HK-2 (cell line): ENCODE results near the gene MUSK.
"Not testable (repeated sequence)": the region's sequence is repeated elsewhere in the genome, so short reads cannot be mapped to it uniquely, and the experiment has no call there.

Experiments
- DNase-seq: peaks from one replicate; pipeline ENCODE4 v3.0.0-alpha.2; 2018; ENCODE audit not compliant: unreplicated experiment

Gene MUSK

DNA sequence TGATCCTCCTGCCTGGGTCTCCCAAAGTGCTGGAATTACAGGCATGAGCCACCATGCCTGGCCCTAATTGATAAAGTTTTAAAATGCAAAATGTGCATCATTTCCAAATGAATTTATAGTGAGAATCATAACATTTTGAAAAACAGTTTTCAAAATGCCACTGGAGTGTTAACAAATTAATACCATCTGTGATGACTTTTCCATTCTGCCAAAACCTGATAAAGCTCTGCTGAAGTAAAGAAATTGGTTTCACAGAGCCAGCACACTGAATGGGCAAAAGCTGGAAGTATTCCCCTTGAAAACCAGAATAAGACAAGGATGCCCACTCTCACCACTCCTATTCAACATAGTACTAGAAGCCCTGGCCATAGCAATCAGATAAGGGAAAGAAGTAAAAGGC is 89.6 kb downstream of the MUSK start:
- no peak for DNase-seq

DNA sequence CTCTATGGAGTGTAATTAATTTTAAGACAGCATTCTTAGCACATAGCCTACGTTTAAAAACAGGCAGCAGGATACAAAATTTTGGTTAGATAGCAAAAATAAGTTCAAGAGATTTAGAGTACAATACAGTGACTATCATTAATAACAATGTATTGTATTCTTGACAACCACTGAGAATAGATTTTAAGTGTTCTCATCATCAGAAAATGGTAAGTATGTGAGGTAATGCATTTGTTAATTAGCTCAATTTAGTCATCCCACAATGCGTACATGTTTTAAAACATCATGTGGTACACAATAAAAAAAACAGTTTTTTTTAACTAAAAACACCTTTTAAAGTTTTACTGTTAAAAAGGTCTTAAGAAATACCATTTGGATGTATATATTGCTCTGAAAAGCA is 94.2 kb downstream of the MUSK start:
- DNase-seq, result no peak

DNA sequence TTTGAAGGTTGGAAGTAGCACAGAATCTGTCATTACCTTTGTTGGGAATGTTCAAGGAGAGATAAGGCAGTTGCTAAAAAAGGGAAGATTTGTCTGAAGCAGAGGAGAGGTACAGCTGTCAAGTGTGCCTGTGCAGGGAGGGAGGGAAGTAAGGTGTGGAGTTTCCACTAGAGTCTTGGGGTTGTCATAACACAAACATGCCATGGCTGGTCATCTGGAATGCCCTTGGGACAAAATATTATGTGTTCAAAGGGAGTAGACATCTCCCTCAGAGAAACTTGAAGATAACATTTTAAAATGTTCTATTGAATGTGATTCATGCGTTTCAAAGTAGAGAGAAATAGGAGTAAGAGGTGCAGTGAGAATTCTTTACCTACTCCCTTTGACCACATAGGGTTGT is 95.0 kb downstream of the MUSK start:
- no peak for DNase-seq

DNA sequence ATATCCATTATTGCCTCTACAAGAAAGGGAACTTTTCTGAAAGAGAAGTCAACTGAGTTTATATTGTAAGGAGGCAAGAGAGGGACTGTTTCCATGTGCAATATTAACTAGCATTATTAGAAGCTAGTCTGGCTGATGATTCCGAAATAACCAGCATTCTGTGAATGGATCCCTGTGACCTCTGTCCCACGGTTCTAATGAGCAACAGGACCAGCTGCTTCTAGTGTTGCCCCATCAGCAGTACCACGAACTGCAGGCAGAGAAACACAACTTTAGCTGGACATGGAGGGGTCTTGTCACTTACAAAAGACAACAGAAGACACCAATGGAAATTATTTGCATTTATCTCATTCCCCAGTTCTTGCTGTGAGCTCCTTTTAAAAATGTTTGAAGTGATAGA is 95.4 kb downstream of the MUSK start:
- DNase-seq, result no peak

DNA sequence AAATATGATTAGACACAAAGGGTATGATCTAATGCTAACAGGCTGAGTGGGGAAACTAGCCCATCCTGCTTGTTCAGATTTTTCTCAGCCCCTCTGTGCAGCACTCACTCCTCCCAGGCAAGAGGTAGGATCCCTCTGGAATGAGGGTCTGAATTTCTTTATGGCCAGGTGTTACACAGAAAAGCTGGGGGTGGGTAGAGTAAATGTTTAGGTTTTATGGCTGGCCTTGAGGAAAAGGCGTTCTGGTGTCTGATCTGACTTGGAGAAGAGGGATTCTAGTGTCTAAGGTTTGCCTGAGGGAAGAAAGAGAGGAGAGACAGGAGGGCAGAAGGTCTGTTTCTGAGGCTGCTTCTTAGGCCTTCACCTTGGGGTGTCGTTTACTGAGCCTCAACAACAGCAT is 97.3 kb downstream of the MUSK start:
- DNase-seq, result no peak

DNA sequence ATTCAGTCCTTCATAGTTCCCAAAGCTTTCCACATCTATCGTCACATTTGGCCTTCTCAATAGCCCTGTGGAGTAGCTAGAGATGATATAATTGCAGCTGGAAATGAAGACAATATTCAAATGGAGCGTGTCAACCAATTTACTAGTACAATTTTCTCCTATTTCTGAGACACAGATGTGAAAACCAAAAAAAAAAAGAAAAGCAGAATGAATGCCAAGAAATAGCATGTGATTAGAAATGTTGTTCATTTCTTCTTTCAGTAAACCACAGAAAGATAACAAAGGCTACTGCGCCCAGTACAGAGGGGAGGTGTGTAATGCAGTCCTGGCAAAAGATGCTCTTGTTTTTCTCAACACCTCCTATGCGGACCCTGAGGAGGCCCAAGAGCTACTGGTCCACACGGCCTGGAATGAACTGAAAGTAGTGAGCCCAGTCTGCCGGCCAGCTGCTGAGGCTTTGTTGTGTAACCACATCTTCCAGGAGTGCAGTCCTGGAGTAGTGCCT is 99.0 kb downstream of the MUSK start:
- no peak for DNase-seq

DNA sequence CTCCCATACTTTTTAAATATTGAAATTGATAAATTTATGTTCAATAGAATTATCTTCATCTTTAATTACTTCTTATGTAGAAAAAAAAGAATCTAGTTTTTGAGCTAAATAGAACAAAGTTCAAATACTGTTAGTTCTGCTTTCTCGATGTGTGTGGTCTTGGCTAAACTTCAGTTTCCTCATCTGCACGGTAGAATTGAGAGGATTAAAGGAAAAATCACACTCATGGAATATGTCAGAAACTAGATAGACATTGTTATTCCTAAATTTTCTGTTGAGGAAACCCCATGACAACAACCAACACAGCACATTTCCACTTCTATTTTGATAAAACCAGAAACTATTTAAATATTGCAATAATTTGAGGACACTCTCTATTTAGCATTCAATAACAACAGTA is 100.3 kb downstream of the MUSK start:
- no peak for DNase-seq

DNA sequence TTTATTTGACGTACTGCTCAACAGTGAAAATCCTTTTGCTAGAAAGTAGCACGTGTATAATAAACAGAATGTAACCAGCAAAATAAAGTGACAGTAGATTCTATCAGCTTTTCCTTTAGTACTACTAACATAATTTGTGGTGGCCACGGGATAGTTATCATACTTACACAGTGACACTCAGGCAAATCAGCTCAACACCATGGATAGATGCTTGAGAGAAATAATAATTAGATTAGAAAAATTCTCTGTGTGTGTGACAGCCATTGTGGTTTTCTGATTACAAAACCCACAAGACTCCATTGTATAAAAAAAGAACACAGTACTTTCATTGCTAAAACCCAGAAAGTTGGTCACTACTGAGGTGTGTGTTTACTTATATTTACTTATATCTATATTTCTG is 101.1 kb downstream of the MUSK start:
- no peak for DNase-seq

DNA sequence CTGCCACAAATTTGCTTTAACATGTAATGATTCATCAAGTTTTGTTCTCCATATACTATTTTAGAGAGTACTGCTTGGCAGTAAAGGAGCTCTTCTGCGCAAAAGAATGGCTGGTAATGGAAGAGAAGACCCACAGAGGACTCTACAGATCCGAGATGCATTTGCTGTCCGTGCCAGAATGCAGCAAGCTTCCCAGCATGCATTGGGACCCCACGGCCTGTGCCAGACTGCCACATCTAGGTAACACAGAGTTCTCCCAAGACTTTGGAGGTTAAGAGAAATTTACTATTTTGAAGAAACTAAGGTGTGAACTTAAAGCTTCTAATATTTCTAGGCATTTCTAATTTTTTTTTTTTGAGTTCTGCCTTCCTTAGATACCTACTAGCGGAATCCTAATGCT is 107.1 kb downstream of the MUSK start:
- DNase-seq, result no peak

DNA sequence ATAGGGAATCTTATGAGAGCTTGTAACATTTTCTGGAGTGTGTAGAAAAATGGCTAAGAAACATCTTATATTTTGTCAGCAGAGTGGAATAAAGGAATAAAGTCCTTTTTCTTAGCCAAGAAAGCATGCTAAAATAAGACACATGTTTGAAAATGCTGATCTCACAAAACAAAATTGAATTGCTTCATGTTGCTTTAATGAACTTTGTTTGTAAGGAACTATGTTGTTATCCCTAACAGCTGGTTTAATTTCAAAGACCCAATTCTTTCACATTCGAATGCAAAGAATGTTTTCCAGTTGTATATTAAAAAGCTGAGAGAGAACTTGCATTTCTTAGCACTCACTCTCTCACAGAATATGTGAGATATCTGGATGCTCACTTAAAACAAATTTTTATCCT is 107.6 kb downstream of the MUSK start:
- no peak for DNase-seq

DNA sequence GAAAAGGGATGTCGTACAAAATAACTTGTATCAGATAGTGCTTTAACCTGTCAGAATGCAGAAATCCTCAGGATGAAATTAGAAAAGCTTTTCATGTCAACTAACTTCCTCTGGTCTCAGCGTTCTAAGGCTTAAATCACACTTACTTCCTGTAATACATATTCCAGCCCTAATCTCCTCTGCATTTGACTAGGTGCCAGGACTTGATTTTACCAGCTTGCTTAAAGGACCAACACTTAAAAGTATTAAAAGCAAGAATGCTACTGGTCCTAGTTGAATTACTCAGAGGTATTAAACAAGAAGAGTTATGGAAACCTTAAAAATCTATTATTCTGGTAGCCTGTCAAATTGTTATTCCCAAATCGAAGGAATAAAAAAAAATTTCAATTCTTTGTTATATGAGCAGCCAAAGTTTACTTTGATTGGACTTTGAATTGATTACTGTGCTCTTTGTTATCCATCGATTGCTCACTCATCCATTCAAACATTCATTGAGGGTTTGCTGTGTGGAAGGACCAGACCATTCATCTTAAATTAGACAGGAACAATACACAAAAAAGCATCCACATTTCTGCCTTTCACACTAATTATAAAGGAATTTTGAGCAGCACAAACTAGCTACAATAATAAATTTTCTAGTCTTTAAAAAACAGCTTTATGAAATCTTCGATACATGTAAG is 108.7 kb downstream of the MUSK start:
- DNase-seq, result no peak

DNA sequence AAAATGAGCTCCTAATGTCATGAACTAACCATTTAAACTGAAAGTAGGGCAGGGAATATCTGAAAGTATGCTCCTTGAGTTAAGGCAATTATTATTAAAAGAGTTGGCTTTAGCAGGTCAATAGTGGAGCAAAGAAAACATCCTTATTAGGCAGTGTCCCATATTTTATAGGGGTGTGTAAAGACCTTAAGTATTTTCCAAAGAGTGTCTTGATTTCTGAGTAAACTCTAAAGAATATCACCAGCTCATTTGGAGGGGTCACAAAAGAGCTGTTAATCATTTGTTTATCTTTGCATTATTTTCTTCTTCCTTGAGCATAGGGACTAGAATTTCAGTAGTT is 109.3 kb downstream of the MUSK start:
- no peak for DNase-seq

DNA sequence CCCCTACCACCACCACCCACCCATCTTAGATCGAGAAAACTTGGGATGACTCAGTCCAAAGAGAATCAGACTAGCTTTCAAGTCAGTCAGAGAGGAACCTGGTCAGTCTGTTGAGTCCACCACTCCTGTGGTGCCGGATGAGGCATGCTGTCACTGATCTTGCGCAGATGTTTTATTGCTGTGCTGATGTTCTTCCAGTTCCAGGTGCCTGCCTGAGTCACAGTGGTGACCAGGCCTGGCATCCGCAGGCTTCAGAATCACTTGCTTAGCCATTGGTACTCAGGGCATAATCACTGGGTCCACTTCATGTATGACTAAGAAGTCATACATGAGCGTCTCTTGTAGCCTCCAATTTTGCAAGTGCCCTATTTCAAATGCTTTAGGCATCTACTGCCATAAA is 114.1 kb downstream of the MUSK start:
- DNase-seq, result no peak

DNA sequence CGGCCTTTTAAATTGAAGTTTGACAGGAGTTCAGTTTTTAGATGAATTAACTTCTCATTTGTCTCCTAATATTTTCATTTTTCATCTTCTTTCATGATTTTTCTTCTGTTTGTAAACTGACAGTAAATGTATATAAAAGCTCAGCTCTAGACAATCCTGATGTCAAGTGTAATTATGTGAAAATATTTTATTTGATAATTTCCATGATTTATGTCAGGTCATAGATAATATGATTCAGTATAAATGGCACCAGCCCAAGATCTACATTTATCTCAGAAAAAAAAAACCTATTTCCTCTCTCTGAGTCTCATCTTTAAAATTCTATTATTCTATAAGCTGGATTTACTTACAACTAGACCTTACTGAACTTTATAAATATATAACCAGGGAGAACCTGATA is 115.7 kb downstream of the MUSK start:
- DNase-seq, result no peak

DNA sequence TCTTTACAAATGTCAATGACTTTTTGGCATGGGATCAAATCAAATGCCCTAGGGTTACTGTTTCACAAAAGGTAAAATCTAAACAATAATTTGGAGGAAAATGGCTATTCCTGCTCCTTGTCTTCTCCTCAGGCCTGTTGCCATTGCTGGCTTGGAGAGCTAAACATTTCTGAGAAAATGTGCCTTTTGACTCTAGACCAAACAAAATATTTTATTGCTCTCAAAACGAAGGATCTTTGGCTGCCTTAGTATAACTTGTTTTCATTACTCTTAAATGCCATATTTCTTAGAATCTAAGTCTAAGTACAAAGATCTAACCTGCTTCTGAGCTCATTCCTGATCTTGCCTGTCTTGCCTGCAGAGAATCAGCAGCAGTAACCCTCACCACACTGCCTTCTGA is 116.6 kb downstream of the MUSK start:
- DNase-seq, result no peak

DNA sequence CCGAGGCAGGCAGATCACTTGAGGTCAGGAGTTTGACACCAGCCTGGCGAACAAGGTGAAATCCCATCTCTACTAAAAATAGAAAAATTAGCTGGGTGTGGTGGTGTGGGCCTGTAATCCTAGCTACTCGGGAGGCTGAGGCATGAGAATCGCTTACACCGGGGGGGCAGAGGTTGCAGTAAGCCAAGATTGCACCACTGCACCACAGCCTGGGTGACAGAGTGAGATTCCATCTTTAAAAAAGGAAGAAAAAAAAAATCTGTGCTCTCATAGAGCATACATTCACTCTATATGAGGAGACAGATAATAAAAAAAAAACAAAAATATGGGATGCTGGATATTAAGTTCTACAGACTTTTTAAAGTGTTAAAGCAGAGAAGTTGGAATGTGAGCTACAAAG is 119.8 kb downstream of the MUSK start:
- not testable (repeated sequence) for DNase-seq

DNA sequence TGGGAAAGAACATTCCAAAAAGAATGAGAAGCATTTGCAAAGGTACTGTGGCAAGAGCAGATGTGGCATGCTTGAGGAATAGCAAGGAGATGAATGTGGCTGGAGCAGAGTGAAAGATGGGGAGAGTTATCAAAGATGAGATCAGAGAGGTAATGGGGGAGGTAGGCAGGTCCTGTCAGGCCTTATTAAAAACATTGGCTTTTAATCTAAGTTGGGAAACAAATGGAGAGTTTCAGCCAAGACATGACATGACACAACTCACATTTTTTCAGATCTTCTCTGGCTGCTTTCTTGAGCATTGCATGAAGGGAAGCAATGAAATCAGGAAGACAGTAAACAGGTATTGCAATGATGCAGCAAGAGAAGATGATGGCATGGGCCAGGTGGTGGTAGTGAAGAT is 120.3 kb downstream of the MUSK start:
- no peak for DNase-seq

DNA sequence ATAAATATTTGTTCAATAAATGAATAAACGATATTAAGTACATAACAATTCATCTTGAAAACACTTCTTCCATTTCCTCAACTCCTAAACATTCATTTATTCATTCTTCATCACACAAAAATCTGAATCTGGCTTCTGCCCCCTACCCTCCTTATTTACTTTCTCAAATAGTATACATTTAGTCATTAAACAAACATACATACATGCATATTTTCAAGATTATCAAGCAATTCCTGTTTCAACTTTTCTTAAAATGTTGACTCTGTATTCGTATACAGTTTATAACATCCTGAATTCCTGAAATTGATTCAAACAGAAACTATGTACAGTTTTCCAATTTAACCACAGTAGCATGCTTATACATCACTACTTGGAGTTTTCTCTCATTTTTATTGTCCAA is 129.0 kb downstream of the MUSK start:
- DNase-seq, result no peak

DNA sequence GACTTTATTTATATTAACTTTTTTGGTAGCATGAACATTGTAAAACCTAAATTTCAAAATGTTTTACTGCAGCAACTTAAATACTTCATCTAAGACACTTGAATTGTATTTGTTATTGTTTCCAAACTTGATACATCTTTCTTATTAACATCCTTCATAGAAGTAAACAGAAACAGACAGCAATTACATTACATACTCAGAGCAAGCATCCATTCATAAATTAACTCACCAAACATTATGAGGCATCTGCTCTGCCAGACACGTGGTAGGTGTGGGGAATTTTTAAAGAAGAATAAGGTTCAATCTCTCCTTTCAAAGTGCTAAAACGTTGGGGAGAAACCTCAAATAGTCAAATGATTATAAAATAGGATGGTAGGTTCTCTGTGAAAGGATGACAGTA is 130.8 kb downstream of the MUSK start:
- DNase-seq, result no peak

DNA sequence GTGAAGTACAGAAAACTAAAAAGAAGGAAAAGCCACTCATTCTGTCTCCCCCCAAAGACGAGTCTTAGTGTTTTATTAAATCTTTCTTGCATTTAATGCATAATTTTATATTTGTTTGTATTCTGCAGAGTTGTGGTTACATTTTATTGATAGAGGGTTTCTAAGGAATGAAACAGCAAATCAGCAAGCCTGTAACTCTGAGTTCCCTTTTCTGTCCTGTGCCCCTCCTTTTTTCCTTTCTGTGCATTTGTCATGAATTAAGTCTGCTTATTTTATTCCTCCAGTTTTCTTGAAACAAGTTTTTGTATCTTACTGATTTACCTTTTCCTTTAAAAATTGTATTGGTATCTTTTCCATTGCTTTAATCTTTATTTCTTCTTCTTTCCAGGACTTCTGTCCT is 132.8 kb downstream of the MUSK start:
- no peak for DNase-seq

DNA sequence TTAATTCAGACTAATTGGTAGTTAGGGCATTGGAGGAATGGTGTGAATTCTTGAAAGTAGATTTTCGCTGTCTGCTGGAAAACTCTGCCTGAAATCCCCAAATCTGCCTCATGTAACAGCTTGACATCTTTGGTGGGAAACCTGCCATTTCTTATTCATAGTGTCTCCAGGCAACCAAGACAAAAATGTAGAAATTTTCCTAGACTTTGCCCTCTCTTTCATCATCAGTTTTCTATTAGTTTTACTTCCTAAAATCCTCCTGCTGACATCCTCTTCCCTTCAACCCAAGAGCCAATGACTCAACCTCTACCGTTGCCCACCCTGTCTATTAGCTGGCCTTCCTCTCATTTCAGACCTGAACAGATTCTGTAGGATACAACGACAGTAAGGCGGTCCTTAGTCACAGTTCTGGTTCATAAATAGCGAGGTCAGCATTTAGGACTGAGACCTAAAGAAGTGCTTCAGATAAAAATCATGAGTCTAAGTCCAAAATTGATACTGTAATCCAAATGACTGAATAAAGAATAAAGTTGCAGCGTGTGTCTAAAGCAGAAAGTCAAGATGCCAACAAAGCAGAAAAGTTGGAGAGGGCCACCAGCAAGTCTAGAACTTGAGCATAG is 133.9 kb downstream of the MUSK start:
- DNase-seq, result no peak

DNA sequence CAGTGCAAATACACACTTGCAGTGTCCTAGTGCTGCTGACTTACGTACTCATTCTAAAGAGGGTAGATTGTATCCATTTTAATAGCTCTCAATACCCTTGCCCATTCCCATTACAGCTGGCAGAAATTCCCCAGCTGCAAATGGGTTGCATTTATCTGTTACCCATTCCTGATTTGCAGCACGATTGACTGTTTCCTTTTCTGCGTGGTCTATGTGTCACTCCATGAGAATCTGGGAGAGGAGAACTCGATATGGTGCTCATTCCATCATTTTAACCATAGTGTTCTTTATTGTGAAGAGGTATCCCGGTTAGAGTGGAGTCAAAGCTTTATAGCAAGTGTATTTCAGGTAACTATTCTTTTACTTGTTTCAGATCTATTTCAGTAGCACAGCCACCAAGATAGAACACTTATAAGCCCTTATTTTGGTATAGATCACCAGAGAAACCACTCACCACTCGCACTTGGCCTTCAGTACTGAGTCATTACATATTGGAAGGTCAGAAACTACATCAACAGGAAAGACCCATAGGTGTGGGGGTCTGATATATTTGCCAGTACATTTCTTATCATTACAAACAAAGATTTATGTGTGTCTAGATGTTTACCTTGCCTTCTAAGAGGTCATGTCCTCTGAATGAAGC is 139.5 kb downstream of the MUSK start:
- DNase-seq, result no peak

DNA sequence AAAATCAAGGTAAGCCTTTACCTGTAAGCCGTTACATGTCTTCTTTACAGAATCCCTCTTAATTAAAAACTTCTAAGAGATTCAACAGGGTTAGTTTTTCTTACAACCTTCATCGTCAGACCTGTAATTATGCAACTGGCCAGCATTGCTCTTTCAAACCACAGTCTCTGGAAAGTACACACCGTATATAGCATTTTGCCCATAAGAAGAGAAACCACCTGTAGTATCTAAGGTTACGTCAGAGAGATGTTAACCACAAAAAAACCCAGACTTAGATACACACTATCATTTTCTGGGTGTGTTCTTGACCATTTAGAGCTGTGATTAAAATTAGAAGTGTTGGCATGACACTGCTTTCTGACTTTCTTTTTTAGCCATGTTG is 140.0 kb downstream of the MUSK start:
- DNase-seq, result no peak
